Subcutaneous adipose tissue (tissue), 4 donors: Measurements from ENCODE around the gene PTGES3L. TPM values are rescaled to one million over a fixed set of nuclear protein-coding genes. Genes with fewer than 3 reads are reported as not detected.

Experiments
- small RNA-seq: library from RNA; depleted of rRNA; stranded (forward); fragments of <200 nt; gene quantifications from one replicate; pipeline ENCODE3, GENCODE V24; 2016
- total RNA-seq, 4 donors: library from RNA; depleted of rRNA; stranded (reverse); fragments of >200 nt; gene quantifications; one replicate each; pipeline ENCODE4 v1.1.0, GENCODE V29; 2016
- TF ChIP-seq, protein P1 (sequence below): fragments of 450-650 bp; IDR thresholded peaks from one replicate; pipeline ENCODE4 v1.5.1; 2016; ENCODE audit warnings: low read depth, mild to moderate bottlenecking, control low read depth, antibody characterized with exemption, moderate library complexity

The PTGES3L gene
- total RNA-seq, 4 donors from 2014 or later = not detected

DNA sequence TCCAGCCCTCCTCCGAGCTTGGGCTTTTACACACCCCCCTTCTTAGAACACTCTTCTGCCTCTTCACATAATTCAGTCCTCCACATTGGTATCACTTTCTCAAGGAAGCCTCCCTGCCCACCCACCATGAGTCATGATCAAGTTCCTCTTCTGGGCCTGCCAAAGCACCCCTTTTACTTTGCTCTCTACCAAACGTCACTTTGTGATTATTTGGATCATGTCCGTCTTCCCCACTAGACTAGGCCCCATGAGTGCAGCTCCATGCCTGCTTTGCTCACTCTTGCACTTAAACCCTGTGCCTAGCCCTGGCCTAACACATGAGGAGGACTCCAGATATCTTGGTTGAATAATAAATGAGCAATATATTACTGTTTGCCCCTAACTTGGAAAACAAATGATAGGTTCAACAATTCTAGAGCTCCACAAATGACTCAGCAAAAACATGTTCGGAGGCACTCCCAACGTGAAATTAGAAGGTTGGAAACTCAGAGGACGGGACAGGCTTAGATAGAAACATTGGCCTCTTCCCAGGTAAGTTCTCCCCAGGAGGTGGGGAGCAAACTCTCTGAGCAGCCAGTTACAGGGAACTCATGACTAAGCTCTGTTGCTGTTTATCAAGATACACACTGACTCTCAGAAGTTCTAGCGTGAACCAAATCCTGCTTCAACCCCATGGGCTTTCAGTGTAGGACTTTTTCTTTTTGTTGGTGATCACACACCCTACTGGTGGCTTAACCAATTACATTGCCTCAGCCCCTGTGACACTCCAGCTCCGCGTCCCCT is 51.0 kb downstream of the PTGES3L start:
- TF ChIP-seq, protein P1, sequence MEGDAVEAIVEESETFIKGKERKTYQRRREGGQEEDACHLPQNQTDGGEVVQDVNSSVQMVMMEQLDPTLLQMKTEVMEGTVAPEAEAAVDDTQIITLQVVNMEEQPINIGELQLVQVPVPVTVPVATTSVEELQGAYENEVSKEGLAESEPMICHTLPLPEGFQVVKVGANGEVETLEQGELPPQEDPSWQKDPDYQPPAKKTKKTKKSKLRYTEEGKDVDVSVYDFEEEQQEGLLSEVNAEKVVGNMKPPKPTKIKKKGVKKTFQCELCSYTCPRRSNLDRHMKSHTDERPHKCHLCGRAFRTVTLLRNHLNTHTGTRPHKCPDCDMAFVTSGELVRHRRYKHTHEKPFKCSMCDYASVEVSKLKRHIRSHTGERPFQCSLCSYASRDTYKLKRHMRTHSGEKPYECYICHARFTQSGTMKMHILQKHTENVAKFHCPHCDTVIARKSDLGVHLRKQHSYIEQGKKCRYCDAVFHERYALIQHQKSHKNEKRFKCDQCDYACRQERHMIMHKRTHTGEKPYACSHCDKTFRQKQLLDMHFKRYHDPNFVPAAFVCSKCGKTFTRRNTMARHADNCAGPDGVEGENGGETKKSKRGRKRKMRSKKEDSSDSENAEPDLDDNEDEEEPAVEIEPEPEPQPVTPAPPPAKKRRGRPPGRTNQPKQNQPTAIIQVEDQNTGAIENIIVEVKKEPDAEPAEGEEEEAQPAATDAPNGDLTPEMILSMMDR = no peak

DNA sequence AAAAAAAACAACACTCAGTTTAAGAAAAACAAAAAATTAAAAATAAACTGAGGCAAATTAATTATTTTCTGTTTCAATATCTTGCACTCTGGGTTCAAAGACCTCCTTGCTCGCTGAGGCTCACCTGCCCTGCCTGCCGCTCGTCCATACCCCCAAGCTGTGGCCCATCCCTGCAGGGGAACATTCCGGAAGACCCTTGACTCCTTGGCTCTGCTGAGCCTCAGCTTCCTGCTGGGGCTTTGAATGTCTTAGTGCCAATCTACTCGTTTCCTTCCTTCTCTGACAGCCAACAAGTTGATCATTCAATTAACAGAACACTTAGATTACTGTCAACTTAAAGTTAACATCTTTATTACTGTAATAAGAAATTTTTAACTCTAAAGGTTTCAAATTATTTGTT is 55.0 kb downstream of the PTGES3L start:
- TF ChIP-seq, protein P1 = no peak

DNA sequence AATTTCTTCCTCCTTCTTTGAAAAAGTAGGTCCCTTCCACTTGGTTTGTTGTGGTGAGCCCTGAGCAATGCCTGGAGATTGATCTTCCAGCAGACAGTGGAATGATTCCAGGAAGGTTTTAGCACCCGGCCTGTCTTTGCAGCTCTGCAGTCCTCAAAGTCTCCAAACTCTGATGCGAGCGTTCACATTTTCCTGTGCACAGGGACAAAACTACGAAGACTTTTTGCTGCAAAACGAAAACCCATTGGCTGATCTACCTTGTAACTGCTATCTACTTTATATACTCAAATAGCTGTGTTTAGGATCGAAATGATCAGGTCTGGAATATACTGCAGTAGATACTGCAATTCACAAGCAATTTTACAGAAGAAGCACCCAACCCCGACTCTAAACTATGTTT is 57.6 kb downstream of the PTGES3L start:
- TF ChIP-seq, protein P1 = no peak

DNA sequence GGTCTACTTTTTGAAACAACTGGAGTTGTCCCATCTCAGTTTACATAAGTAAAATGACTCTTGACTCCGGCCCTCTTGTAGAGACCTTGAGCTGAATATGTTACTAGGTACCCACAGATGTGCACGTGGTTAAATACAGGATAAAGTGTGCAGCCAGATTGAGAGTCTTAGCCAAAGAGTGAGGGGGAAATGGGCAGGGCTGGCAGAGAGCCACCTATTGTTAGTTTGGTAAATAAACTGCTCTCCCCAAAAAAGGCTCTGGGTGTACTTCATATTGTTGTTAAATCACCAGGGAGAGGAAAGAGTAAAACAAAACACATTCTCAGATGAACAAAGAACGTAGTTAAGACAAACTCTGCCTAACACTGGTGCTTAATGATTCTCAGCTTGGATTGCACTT is 59.0 kb downstream of the PTGES3L start:
- TF ChIP-seq, protein P1 = no peak

DNA sequence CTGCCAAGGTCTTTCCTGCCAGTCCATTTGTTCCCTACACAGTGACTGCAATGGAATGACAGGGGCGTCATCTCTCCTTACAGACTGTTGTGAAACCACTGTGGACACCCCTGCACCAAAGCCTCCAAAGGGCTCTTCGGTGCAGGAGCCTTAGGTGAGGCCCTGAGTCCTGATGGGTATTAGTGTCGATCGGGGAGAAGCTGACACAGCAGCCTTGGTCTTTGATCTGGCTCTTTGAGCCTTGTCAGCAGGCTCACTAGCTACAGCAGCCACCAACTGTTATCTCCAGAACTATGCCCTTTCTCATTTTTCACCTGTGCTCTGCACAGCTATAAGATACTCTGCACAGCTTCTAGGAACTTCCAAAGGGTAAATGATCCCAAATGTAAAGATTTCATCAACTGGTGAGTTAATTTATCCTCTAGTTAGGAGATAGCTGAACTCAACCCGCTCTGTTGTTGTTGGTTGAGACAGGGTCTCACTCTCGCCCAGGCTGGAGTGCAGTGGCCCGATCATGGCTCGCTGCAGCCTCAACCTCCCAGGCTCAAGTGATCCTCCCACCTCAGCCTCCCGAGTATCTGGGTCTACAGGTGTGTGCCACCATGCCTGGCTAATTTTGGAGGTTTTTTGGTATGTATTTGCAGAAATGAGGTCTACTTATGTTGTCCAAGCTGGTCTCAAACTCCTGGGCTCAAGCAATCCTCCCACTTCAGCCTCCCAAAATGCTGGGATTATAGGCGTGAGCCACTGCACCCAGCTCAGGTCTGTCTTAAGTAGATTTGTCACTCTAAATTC is 59.6 kb downstream of the PTGES3L start:
- TF ChIP-seq, protein P1 = no peak

DNA sequence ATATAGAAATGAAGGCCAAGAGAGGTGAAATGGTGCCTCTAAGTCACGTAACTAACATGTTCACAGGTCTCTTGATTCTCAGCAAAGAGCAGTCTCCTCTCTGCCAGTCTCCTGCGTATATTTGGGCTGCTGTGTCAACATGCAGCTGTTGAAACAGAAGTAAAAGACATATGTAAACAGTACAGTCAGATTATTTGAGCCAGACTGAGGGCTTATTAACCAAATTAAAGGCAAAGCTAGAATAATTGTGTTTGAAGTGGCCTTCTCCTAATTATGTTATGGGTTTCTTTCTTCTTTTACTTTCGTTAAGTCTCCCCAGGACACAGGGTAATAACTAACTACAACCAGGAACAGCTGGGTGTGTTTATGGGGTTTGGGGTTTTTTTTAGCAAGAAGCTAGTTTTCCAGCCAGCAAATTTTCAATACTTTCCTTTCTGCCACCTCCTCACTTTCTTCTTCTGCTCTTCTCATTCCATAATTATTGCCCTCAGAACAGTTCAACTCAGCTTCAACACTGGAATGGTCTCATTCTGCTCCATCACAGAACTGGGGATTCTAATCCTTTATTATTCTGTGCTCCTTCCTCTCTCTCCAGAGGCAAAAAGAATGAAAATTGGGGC is 60.9 kb downstream of the PTGES3L start:
- TF ChIP-seq, protein P1 = no peak

Small RNAs within 50 kb of the gene (small RNA-seq; reads per million reads assigned to genes)
- gene AARSD1 (not detected), gene RF00561 (not detected)

Other genes starting within 250 kb of the PTGES3L start
- 100 to 1,000 TPM in 1 of 4 donors, 10 to 100 TPM in 3; 53.7 to 126 (median 91.8) TPM for gene EZH1, start 235.0 kb downstream of the PTGES3L start, total RNA-seq
- 100 to 1,000 TPM in 3 of 4 donors, 10 to 100 TPM in 1; 66.9 to 160 (median 128) TPM for gene RAMP2, start 218.9 kb downstream of the PTGES3L start, total RNA-seq
- gene VPS25, start 206.6 kb downstream of the PTGES3L start, total RNA-seq = 10 to 100 TPM; 40.1 to 53.4 (median 47.4) TPM
- gene WNK4, start 199.5 kb downstream of the PTGES3L start, total RNA-seq = under 1 TPM in 3 of 4 donors, not detected in 1; 0.16 to 0.85 (median 0.19) TPM
- 10 to 100 TPM; 51.8 to 76.6 (median 60.4) TPM for gene COA3, start 181.4 kb downstream of the PTGES3L start, total RNA-seq
- under 1 TPM in 2 of 4 donors, not detected in 2; 0.44 to 0.68 TPM for gene CNTD1, start 181.2 kb downstream of the PTGES3L start, total RNA-seq
- 100 to 1,000 TPM in 3 of 4 donors, 10 to 100 TPM in 1; 85.3 to 129 (median 120) TPM for gene BECN1, start 155.8 kb downstream of the PTGES3L start, total RNA-seq
- 10 to 100 TPM; 52.7 to 80.9 (median 60.1) TPM for gene PSME3, start 146.7 kb downstream of the PTGES3L start, total RNA-seq
- gene AOC2, start 135.5 kb downstream of the PTGES3L start, total RNA-seq = 10 to 100 TPM in 1 of 4 donors, 1 to 10 TPM in 3; 4.1 to 15.0 (median 9.4) TPM
- gene AOC3, start 128.9 kb downstream of the PTGES3L start, total RNA-seq = 100 to 1,000 TPM; 120 to 591 (median 262) TPM
- not detected for gene G6PC1, start 79.3 kb downstream of the PTGES3L start, total RNA-seq
- gene AARSD1, start 15.6 kb downstream of the PTGES3L start, total RNA-seq = 10 to 100 TPM; 18.4 to 38.2 (median 22.1) TPM
- 10 to 100 TPM in 3 of 4 donors, 1 to 10 TPM in 1; 7.2 to 12.1 (median 10.5) TPM for gene RUNDC1, start 485 bp upstream of the PTGES3L start, total RNA-seq
- 1,000 to 10,000 TPM in 3 of 4 donors, 100 to 1,000 TPM in 1; 912 to 2,032 (median 1,085) TPM for gene RPL27, start 18.3 kb upstream of the PTGES3L start, total RNA-seq
- 10 to 100 TPM; 20.7 to 44.1 (median 24.8) TPM for gene IFI35, start 26.7 kb upstream of the PTGES3L start, total RNA-seq
- 100 to 1,000 TPM; 134 to 420 (median 367) TPM for gene VAT1, start 42.3 kb upstream of the PTGES3L start, total RNA-seq
- gene RND2, start 45.2 kb upstream of the PTGES3L start, total RNA-seq = under 1 TPM; 0.17 to 0.49 (median 0.30) TPM
- 10 to 100 TPM in 1 of 4 donors, 1 to 10 TPM in 3; 2.4 to 10.9 (median 5.5) TPM for gene BRCA1, start 145.3 kb upstream of the PTGES3L start, total RNA-seq
- gene NBR1, start 191.1 kb upstream of the PTGES3L start, total RNA-seq = 10 to 100 TPM; 66.4 to 92.0 (median 86.2) TPM
- gene TMEM106A, start 231.8 kb upstream of the PTGES3L start, total RNA-seq = 10 to 100 TPM; 12.6 to 19.6 (median 14.8) TPM
- gene CCDC200, start 248.5 kb upstream of the PTGES3L start, total RNA-seq = not detected